Keratinocyte (primary cell): ENCODE results near the gene SSC4D. TPM values are rescaled to one million over a fixed set of nuclear protein-coding genes. Genes with fewer than 3 reads are reported as not detected.

Experiments used
- DNase-seq: peaks from one replicate; pipeline ENCODE4 v3.0.0-alpha.2; 2011; ENCODE audit warnings: low read depth, missing footprints, low spot score
- FAIRE-seq: peaks from 2 replicates; lab custom pipeline; 2011; peaks lifted over from hg19 to GRCh38; lab: Jason Lieb, UNC
- H2AFZ ChIP-seq: 2 replicates; pipeline ENCODE4 v1.6.0; 2012; ENCODE audit warnings: low read length, control low read depth, inconsistent platforms; ENCODE audit not compliant: control insufficient read depth
- H3K27ac ChIP-seq: 2 replicates; pipeline ENCODE4 v1.5.1; 2011; ENCODE audit warnings: low read length; ENCODE audit not compliant: control insufficient read depth, insufficient read depth
- H3K27me3 ChIP-seq: 3 replicates; pipeline ENCODE4 v1.6.0; 2011; ENCODE audit warnings: low read length; ENCODE audit not compliant: control insufficient read depth, insufficient read depth; ENCODE audit errors: extremely low read depth
- H3K36me3 ChIP-seq, 2 experiments: 2 replicates in 1 of 2; 3 replicates in 1 of 2; pipeline ENCODE4 v1.5.1; 2011; ENCODE audit warnings: low read length in 2 of 2, mild to moderate bottlenecking in 1 of 2; ENCODE audit not compliant: control insufficient read depth in 2 of 2, insufficient read depth in 2 of 2; ENCODE audit errors: extremely low read depth in 1 of 2
- H3K4me1 ChIP-seq: 3 replicates; pipeline ENCODE4 v1.5.1; 2011; ENCODE audit warnings: low read length; ENCODE audit not compliant: control insufficient read depth, insufficient read depth; ENCODE audit errors: extremely low read depth
- H3K4me2 ChIP-seq: 3 replicates; pipeline ENCODE4 v1.6.0; 2011; ENCODE audit warnings: low read depth, low read length; ENCODE audit not compliant: control insufficient read depth, insufficient read depth; ENCODE audit errors: extremely low read depth
- H3K4me3 ChIP-seq, 3 experiments: fragments of 200-600 bp in 1 of 3; sonication (generic) in 1 of 3; 2 replicates in 2 of 3; 3 replicates in 1 of 3; pipeline ENCODE4 v1.5.1; 2011 to 2016; ENCODE audit warnings: low read length in 3 of 3, mild to moderate bottlenecking in 3 of 3, control low read depth in 2 of 3, inconsistent platforms in 1 of 3, low read depth in 1 of 3, mixed read lengths in 1 of 3, mixed run types in 1 of 3, moderate library complexity in 1 of 3; ENCODE audit not compliant: control insufficient read depth in 2 of 3, insufficient read depth in 2 of 3; ENCODE audit errors: extremely low read depth in 1 of 3
- H3K79me2 ChIP-seq: 2 replicates; pipeline ENCODE4 v1.6.0; 2012; ENCODE audit warnings: low read length; ENCODE audit not compliant: control insufficient read depth, insufficient read depth
- H3K9ac ChIP-seq: 3 replicates; pipeline ENCODE4 v1.6.0; 2011; ENCODE audit warnings: low read length; ENCODE audit not compliant: control insufficient read depth, insufficient read depth; ENCODE audit errors: extremely low read depth
- H3K9me1 ChIP-seq: 3 replicates; pipeline ENCODE4 v1.6.0; 2011; ENCODE audit warnings: low read length; ENCODE audit not compliant: control insufficient read depth, insufficient read depth; ENCODE audit errors: extremely low read depth
- H3K9me3 ChIP-seq: 2 replicates; pipeline ENCODE4 v1.5.1; 2012; ENCODE audit warnings: low read depth, low read length; ENCODE audit not compliant: control insufficient read depth
- H4K20me1 ChIP-seq: 3 replicates; pipeline ENCODE4 v1.6.0; 2011; ENCODE audit warnings: low read length; ENCODE audit not compliant: control insufficient read depth, insufficient read depth; ENCODE audit errors: extremely low read depth
- EZH2 ChIP-seq: IDR thresholded peaks from one replicate; pipeline ENCODE4 v1.6.1; 2012; ENCODE audit warnings: inconsistent platforms, mild to moderate bottlenecking, low read length, moderate library complexity
- dilution Hi-C: fragments of 300-500 bp; cut with MboI; formaldehyde crosslinking; loops from one replicate; pipeline ENCODE4 v1.7.0; 2020; ENCODE audit warnings: low sequenced_read_pairs; ENCODE audit not compliant: extremely low pct_ligation_motif_present
- polyA plus RNA-seq, 5 experiments: library from polyadenylated mRNA; depleted of rRNA in 3 of 5; stranded (reverse) in 3 of 5; stranded (forward) in 1 of 5; unstranded in 1 of 5; fragments of >200 nt; gene quantifications; 1 replicate in 1 of 5; 2 replicates in 3 of 5; 3 replicates in 1 of 5; pipeline versions ENCODE4 v1.2.1 to v1.2.3, GENCODE V29; 2011 to 2012; ENCODE audit warnings: missing spikeins in 2 of 5, low read depth in 1 of 5, low replicate concordance in 1 of 5
- TF ChIP-seq, protein P1 (sequence below), 3 experiments: IDR thresholded peaks in 1 of 3; conservative IDR thresholded peaks in 1 of 3; optimal IDR thresholded peaks in 1 of 3; 2 replicates in 2 of 3; 3 replicates in 1 of 3; pipeline versions ENCODE3 to v1.5.1; 2011; ENCODE audit warnings: low read length in 3 of 3, mild to moderate bottlenecking in 3 of 3, moderate library complexity in 2 of 3, control low read depth in 1 of 3, inconsistent platforms in 1 of 3; ENCODE audit not compliant: insufficient read depth in 2 of 3; ENCODE audit errors: extremely low read depth in 1 of 3

Gene SSC4D
- polyA plus RNA-seq, 1 donor (not counting 4 experiments of a cell fraction or from before 2014, with no cell fraction given), result 0.98 TPM

DNA sequence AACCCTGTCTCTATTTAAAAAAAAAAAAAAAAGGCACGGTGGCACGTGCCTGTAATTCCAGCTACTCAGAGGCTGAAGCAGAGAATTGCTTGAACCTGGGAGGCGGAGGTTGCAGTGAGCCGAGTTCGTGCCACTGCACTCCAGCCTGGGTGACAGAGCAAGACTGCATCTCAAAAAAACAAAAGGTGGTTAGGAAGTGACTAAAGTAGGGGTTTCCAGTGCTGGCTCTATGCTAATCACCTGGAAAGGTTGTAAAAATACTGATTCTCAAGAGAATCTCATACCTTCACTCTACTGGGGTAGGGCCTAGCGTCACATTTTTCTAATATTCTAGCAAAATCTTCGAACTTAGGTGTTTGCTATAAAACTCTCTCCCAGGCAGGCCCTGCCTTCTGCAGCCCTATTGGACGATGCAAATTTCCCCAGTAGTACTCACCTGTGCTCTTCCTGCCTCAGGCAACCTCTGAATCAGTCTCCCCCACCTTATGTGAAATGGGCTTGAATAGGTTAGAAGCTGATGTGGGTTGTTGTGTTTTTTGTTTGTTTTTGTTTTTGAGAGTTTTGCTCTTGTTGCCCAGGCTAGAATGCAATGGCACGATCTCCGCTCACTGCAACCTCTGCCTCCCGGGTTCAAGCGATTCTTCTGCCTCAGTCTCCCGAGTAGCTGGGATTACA is 18.8 kb upstream of the SSC4D start:
- no peak overlapping the region for H2AFZ ChIP-seq
- TF ChIP-seq EZH2, result no peak
- TF ChIP-seq, protein P1, sequence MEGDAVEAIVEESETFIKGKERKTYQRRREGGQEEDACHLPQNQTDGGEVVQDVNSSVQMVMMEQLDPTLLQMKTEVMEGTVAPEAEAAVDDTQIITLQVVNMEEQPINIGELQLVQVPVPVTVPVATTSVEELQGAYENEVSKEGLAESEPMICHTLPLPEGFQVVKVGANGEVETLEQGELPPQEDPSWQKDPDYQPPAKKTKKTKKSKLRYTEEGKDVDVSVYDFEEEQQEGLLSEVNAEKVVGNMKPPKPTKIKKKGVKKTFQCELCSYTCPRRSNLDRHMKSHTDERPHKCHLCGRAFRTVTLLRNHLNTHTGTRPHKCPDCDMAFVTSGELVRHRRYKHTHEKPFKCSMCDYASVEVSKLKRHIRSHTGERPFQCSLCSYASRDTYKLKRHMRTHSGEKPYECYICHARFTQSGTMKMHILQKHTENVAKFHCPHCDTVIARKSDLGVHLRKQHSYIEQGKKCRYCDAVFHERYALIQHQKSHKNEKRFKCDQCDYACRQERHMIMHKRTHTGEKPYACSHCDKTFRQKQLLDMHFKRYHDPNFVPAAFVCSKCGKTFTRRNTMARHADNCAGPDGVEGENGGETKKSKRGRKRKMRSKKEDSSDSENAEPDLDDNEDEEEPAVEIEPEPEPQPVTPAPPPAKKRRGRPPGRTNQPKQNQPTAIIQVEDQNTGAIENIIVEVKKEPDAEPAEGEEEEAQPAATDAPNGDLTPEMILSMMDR (optimal IDR thresholded peaks at IDR 0.05 in 1 of 3, IDR thresholded peaks at IDR 0.05 in 1 of 3, conservative IDR thresholded peaks at IDR 0.05 in 1 of 3; ENCODE audit: extremely low read depth in 1 of 3, insufficient read depth in 2 of 3, low read length in 3 of 3), result no peak
- H3K4me3 ChIP-seq, result no peak overlapping the region
- H3K4me1 ChIP-seq, result peaks cover 30% of the 10 kb centered on the region
- H3K27ac ChIP-seq, result peak overlapping the region; percentile 49
- H3K36me3 ChIP-seq, result peaks cover 0 to under 1% of the 10 kb centered on the region in 2 experiments
- DNase-seq (no peak), FAIRE-seq (peak; percentile 86)
- dilution Hi-C loops, result no loop called here
- H3K79me2 ChIP-seq, result no peaks in the 10 kb centered on the region
- H3K9ac ChIP-seq, result no peak overlapping the region
- no peaks in the 10 kb centered on the region for H3K27me3 ChIP-seq
- no peaks in the 10 kb centered on the region for H3K9me1 ChIP-seq
- H3K4me2 ChIP-seq, result peak overlapping the region; percentile 4
- H3K9me3 ChIP-seq, result no peaks in the 10 kb centered on the region
- no peaks in the 10 kb centered on the region for H4K20me1 ChIP-seq

DNA sequence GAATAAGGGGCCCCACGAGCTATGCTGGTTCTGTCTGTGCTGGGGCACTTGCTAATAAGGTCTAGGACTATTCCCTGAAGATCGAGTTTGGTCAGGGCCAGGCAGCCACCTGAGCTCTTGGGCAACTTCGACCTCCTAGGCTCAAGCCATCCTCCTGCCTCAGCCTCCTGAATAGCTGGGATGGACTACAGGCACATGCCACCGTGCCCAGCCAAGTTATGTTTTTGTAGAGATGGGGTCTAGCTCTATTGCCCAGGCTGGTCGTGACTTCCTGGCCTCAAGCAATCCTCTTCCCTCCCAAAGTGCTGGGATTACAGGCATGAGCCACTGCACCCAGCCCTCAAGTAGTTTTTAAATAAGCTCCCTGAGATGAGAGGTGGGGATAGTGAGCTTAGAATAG is 18.1 kb upstream of the SSC4D start:
- Histone ChIP-seq H3K9me1 (no peaks in the 10 kb centered on the region), H3K27me3 (no peaks in the 10 kb centered on the region), H3K27ac (no peak overlapping the region), H3K36me3 (no peaks in the 10 kb centered on the region), H3K4me3 (no peak overlapping the region), H3K9ac (no peak overlapping the region), H3K4me1 (peaks cover 34% of the 10 kb centered on the region), H3K9me3 (no peaks in the 10 kb centered on the region), H2AFZ (no peak overlapping the region), H3K79me2 (no peaks in the 10 kb centered on the region), H3K4me2 (no peak overlapping the region), H4K20me1 (no peaks in the 10 kb centered on the region)
- dilution Hi-C loops, result no loop called here
- TF ChIP-seq, protein P1 (optimal IDR thresholded peaks at IDR 0.05 in 1 of 3, IDR thresholded peaks at IDR 0.05 in 1 of 3, conservative IDR thresholded peaks at IDR 0.05 in 1 of 3; ENCODE audit: extremely low read depth in 1 of 3, insufficient read depth in 2 of 3, low read length in 3 of 3), result no peak
- no peak for TF ChIP-seq EZH2
- FAIRE-seq, result no peak
- DNase-seq, result no peak
